ENCODE results near the gene AOPEP.

Gene AOPEP

DNA sequence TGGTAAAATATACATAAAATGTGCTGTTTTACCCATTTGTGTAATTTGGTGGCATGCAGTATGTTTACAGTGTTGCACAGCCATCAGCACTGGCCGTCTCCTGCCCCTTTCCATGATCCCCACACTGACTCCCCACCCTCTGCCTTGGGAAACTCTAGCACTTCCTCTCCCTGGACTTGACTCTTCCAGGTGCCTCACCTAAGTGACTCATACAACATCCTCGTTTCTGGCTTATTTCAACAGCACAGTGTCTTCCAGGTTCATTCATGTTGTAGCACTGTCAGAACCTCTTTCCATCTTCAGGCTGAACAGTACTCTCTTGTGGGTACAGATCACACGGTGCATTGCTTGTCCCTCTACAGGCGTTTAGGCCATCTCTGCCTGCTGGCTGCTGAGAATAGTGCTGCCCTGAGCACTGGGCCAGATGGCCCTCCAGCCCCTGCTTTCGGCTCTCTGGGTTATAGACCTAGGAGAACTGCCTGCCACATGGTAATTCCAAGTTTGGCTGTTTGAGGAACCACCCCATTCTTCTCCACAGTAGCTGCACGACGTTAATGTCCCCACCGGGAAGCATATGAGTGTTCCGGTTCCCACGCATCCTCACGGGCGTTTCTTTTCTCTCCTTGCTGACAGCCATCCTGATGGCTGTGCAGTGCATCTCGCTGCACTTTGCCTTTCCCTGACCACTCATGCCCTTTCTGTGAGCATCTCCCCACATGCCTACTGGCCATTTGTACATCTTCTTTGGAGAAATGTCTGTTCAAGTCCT is 379.2 kb downstream of the AOPEP start:
- no peak for DNase-seq

DNA sequence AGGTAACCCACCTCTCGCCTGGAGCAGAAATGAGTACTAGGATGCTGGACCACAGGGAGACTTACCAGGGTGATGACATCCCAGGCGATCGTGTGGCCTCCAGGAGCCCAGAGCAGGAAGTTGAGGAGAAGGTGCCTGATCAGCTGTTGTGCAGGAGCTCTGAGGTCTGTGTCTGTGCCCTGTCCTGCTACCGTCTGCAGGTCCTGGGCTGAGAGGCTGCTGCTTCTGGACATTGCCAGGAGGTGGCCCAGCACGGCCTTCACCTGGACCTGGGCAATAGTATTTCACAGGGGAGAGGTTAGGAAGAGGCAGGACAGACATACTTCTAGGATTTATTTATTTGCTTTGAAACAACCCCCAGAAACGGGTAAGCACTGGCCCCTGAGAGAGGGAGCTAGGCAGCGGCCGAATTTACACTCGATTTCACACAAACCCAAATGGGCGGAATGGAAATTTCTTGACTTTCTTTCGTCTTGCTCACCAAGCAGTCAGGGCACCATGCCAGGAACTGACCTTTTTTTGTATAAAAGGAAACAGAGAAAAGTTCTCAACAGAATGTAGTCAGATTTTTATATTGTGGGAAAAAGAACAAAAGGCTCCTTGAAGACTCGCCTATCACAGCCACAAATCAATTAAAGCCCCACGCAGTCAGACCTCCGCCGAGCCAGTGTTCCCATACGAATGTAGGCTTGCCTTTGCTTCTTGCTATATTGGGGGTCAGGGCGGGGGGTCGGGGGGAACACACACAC is 380.7 kb downstream of the AOPEP start:
- peak; percentile 80 for DNase-seq

DNA sequence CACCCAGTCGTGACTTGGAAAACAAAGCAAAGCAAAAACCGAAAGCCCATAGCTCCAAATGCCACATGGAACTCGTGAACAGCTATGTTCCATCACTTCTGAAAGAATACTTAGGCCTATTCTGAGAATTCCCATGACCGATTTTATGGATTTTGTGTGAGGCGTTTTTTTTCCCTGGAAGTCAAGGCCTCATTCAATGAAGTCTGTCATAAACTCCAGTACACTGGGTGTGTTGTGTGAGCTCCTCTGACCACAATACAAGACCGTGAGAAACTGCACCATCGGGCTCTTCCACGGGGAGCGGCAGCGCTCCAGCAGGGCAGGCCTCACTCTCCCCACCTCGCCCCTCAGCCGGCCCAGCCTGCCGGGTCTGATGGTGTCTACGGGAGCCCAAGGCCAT is 381.5 kb downstream of the AOPEP start:
- no peak for DNase-seq

GRCh38 chr9:95108777-95109176 is 382.3 kb downstream of the AOPEP start:
- DNase-seq = no peak

DNA sequence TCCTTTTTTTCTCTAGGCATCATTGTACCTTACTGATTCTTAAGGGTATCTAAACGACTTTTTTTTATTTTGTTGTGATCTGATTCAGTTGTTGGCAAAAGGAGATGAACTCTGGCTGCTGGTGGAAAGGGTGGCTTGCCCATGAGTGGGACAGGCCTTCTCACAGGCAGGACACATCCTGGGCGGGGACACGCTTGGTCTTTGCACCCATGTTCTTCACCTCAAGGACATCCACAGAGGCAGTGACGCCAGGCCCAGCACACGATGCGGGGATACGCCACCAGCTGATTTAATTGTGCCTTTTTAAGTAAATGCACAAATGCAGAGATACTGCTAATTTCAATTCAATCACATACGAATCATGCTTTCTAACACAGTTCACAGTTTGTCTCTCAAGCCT is 383.0 kb downstream of the AOPEP start:
- DNase-seq = no peak

DNA sequence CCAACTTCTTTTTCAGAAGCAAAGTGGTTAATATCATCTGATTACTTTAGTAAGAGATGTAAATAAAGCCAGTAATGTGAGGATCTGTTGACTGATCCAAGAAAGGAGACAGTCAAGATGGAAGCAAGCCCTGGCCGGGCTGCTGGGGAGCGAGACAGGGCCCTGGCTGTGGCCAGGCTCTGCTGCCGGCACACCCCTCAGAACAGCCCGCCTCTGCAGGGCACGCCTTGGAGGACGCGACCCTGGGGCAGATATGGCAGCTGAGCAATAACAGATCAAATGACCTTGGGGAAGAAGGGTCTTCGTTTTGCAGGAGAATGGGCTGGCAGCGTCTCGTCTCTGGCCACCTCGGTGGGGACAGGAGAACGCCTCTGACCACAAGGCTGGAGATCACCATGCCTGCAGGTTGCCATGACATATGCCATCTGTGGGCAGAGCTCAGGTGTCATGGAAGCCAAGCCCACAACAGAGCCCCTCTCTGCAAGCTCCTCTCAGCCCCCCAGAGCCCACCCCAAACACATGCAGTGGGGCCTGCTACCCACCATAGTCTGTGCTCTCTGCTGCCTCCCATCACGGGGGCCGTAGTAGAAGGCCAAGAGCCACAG is 384.5 kb downstream of the AOPEP start:
- DNase-seq = no peak

- no peak for DNase-seq
These were observed 385.2 kb downstream of the AOPEP start for GRCh38 chr9:95111716-95112115.

DNA sequence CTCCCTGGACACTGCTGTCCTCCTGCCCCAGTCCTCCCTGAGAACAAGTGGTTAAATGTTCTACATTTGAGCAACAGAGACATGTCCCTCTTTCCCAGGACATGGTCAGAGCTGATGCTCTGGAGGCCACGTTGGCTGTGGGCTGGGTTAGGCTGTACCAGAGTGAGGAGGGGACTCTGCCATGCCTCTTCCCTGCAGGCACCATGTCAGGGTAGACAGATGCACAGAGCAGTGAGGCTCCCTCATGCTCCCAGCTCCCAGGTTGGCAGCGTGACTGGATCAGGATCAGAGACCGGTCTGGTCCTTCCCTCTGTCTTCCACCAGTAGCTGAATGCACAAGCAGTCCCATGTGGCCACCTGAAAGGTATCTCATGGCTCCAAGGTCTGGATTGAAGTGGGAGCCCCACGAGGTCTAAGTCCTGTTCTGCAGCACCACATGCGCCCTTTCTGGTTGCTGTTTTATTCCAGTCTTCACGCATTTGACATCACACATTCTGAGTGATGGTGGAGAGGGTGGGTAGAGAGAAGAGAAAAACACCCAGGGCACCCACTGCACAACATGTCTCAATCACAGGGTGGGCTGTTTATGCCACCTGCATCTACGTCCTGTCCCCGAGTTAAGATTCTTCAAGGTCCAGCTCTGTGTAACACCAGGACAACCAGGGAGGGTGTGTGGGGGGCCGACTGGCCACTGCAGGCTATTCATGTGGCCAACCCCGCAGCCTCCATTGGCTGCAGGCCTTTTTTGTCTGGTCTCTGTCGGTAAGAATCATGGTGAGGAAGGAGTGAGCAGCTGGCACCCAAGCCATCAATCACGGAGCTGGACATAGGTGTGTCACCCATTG is 386.2 kb downstream of the AOPEP start:
- DNase-seq = no peak

- DNase-seq = no peak
These were observed 388.6 kb downstream of the AOPEP start for GRCh38 chr9:95115104-95115503.

DNA sequence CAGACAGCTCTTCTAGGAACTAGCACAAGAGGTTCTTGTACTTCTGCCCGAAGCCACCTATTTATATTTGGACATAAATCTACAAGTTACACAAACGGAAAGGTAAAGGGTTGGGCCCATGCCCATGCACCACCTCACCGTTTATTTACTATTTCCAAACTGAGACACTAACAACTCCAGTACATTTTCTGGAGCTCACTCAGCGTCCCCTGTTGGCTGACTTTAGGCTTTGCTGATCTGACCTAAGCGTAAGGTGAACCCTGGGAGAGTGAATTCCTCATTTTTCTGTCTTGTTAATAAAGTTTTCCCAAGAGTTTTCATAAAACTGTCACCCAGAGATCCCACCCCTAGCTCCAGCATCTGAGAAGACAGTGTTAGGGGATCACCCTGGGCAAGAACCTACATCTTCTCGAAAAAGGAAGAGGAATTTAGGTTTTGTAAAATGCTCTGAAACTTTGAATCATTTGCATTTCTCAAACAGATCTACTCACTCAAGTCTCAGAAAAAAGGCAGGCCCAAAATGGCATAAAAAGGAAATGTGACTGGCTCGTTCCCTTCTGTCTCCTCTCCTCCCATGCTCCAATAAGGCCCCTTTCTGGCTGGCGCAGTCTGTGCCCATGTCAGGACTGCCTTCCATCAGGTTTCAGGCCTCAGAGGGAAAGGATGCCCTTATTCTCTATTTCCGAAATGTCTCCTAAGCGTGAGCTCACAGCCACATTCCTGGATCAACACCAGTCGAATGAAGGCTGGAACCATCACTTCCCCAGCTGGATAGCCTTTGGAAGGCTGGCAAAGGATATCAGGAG is 389.7 kb downstream of the AOPEP start:
- DNase-seq = no peak

GRCh38 chr9:95116808-95117204 is 390.3 kb downstream of the AOPEP start:
- no peak for DNase-seq

DNA sequence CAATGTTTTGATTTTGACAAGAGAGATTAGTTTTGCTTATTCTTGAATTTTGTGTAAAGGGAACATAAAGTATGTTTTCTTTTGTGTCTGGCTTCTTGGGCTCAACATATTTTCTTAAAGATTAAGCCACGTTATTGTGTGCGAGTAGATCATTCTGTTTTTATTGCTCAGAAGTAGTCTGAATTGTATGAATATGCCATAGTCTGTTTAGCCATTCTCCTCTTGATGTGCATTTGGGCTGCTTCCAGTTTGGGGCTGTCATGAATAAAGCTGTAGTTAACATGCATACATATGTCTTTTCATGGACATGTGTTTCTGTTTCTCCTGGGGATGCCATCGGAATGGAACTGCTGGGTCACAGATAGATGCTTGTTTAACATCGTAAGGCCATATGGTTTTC is 392.1 kb downstream of the AOPEP start:
- DNase-seq = no peak

DNA sequence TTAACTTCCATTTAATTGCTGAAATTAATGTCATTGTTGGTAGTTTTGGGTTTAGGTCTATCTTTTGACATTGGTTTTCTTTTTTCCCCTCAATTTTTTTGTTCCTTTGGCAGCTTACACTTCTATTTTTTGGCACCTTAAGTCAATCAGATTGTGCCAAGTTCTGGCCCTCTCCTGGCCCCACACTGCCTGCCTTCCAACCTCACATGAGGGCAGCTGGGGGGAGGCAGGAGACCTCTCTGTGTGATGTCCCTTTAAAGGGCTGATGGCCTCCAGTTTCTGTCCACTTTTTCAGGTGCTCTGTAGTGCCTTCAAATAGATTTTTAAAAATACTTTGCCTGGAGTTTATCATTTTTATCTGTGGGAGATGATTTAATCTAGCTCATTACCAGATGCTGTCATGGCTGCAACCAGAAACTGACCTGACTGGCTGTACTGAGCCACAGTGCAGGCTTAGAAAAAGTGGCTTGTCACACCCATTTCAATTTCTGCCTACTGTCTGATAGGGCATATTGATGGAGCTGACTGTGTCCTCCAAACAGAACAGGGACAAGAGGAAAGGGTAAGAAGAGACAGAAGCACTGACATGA is 394.4 kb downstream of the AOPEP start:
- no peak for DNase-seq

DNA sequence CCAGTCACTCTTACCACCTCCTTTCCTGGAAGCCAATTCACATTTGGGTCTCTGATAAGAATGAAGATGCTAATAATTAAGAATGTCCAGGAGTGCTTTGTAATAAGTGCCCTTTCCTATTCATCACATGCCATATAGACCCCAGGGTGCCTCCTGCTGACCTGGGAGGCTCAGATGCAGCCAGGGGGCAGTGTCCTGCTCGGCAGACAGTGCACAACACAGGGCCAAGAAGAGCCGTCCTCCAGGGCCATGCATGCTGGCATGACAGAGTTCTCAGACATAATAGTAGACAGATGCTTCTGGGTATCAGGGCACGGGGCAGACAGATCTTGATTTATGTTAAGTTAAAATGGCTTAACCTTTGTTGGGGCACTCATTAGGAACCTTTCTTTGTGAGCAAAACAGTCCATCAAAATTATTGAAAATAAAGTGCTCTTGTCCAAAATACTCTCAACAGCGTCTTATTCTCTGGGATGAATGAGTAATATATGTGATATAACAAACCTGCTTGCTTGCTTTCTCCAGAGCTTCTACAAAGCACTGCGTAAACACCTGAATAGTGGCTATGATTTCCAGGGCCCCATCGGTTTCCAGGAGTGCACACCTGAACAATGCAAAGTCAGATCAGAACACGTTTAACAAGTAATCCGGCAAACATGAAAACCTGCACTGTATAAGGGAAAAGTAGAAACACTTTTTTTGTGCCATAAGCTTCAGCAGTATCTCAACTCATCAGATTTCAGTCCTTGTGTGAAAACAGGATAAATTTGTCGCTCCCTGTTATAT is 398.3 kb downstream of the AOPEP start:
- DNase-seq = no peak

DNA sequence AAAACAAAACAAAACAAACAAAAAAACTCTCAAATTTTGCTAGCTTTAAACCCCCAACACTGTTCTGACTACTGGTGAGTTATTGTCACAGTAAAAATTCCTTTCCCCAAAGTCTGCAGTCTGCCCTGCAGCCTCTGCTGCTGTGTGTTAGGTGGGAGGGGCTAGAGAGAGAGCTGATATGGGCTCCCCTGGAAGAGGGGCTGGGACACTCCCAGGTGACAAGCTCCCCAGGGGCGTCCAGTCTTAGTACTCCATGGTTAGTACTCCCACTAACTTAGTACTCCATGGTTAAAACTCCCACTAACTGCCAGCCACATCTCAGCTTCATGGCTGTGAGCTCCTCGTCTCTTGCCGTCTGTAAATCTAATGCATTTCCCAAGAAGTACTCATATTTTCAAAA is 399.2 kb downstream of the AOPEP start:
- DNase-seq = no peak

DNA sequence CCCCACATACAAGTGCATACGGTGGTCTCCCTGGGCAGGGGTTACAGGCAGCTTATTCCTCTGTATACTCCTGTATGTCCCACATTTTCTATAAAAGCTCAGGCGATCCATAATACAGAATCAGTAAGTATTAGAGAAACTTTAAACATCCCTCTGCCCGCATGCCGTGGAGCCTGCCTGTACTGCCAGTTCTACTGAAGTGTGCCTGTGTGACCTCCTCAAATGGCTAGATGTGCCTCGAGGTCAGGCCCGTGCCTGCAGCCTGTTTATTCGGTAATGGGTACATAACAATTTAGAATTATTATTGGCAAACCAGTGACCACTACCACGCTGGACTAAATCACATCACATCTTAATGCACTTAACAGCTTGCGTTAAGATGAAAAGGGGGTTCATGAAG is 400.2 kb downstream of the AOPEP start:
- no peak for DNase-seq

GRCh38 chr9:95127249-95128176 is 401.0 kb downstream of the AOPEP start:
- peak; percentile 75 for DNase-seq

DNA sequence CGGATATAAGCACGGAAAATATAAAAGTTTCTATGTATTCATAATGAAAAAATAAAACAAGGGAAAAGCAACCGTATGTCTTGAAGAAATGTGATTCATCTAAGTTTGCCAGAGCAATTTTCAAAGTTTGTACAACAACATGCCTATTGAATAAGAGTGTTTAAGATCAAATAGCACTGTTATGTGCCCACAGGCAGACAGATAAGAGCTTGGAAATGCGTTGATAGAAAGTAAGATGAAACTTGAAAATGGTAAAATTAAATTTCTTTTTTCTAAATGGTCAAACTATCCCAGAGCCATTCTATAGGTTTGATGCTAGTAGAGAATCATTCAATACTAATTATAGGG is 401.7 kb downstream of the AOPEP start:
- DNase-seq = no peak

GRCh38 chr9:95129476-95130291 is 403.2 kb downstream of the AOPEP start:
- DNase-seq = no peak
